Measurements from ENCODE around the gene FHIT. TPM values are rescaled to one million over a fixed set of nuclear protein-coding genes. Genes with fewer than 3 reads are reported as not detected.

Gene FHIT
- total and polyA plus RNA-seq, 2 donors from 2014 or later: 20.2 to 61.2 TPM

DNA sequence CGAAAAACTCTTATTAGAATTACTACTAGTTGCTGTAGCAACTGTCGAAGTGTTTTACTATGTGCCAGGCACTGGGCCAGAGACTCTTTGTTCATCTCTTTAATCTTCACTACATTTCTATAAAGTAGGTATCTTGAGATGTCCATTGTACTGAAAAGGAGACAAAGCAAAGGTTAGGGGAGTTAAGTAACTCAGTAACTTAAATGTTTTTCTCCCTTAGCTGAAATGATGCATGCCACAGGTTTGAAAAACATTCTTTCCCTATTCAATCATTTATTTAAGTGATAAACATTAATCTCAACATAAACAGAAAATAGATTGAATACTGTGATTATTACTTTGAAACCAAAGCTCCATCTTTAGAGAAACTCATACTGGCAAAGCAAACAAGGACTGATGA lies 776.2 kb downstream of the FHIT start:
- Histone ChIP-seq H3K4me1 (ENCODE audit: control insufficient read depth in 2 of 3, insufficient read depth in 2 of 3, low read depth in 1 of 3, low read length in 3 of 3) (no peaks in the 10 kb centered on the region), H3K9me3 (ENCODE audit: control insufficient read depth in 2 of 3, insufficient read depth in 1 of 3, low read length in 3 of 3) (no peaks in the 10 kb centered on the region), H3K4me3 (ENCODE audit: low read length in 3 of 3) (no peak overlapping the region), H3K27me3 (ENCODE audit: control insufficient read depth, insufficient read depth, low read length) (no peaks in the 10 kb centered on the region), H3K27ac (ENCODE audit: low read depth in 2 of 2, low read length in 2 of 2) (no peak overlapping the region), H3K9ac (ENCODE audit: low read length in 3 of 3) (no peak overlapping the region), H3K36me3 (ENCODE audit: control insufficient read depth in 2 of 3, insufficient read depth in 3 of 3, low read length in 3 of 3) (no peaks in the 10 kb centered on the region)
- TF ChIP-seq CTCF (IDR thresholded peaks at IDR 0.05; ENCODE audit: borderline replicate concordance, extremely low read depth, insufficient read depth): no peak
- intact Hi-C loops (cut with DNase I): no loop called here
- DNase-seq (no peak), FAIRE-seq (no peak)

GRCh38 chr3:60469481-60469880 lies 781.8 kb downstream of the FHIT start:
- no peak overlapping the region for H3K9ac ChIP-seq (ENCODE audit: low read length in 3 of 3)
- DNase-seq (no peak), FAIRE-seq (no peak)
- no peaks in the 10 kb centered on the region for H3K4me1 ChIP-seq (ENCODE audit: control insufficient read depth in 2 of 3, insufficient read depth in 2 of 3, low read depth in 1 of 3, low read length in 3 of 3)
- H3K9me3 ChIP-seq (ENCODE audit: control insufficient read depth in 2 of 3, insufficient read depth in 1 of 3, low read length in 3 of 3): no peaks in the 10 kb centered on the region
- no peak overlapping the region for H3K27ac ChIP-seq (ENCODE audit: low read depth in 2 of 2, low read length in 2 of 2)
- intact Hi-C loops (cut with DNase I): no loop called here
- no peak for TF ChIP-seq CTCF (IDR thresholded peaks at IDR 0.05; ENCODE audit: borderline replicate concordance, extremely low read depth, insufficient read depth)
- no peaks in the 10 kb centered on the region for H3K27me3 ChIP-seq (ENCODE audit: control insufficient read depth, insufficient read depth, low read length)
- H3K4me3 ChIP-seq (ENCODE audit: low read length in 3 of 3): no peak overlapping the region
- H3K36me3 ChIP-seq (ENCODE audit: control insufficient read depth in 2 of 3, insufficient read depth in 3 of 3, low read length in 3 of 3): no peaks in the 10 kb centered on the region

DNA sequence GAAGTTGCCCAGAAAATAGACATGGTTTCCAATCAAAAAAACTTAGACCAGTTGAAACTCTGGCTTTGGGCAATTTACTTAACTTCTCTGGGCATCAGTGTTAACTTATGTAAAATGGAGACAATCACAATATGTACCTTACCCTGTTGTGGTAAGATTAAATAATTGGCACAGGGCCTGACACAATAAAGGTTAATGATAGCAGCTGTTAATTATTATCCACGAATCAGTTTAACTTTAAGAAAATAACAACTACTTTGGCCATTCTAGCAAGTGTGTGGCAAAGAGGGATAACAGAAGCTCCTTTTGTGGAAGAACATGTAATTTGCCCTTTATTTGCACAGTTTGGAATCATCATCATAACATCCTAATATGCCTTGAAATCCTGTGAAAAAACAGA lies 787.6 kb downstream of the FHIT start:
- FAIRE-seq: peak; percentile 50
- no peak for TF ChIP-seq CTCF (IDR thresholded peaks at IDR 0.05; ENCODE audit: borderline replicate concordance, extremely low read depth, insufficient read depth)
- Histone ChIP-seq H3K9ac (ENCODE audit: low read length in 3 of 3) (no peak overlapping the region), H3K27ac (ENCODE audit: low read depth in 2 of 2, low read length in 2 of 2) (no peak overlapping the region), H3K4me1 (ENCODE audit: control insufficient read depth in 2 of 3, insufficient read depth in 2 of 3, low read depth in 1 of 3, low read length in 3 of 3) (no peaks in the 10 kb centered on the region), H3K27me3 (ENCODE audit: control insufficient read depth, insufficient read depth, low read length) (no peaks in the 10 kb centered on the region), H3K36me3 (ENCODE audit: control insufficient read depth in 2 of 3, insufficient read depth in 3 of 3, low read length in 3 of 3) (no peaks in the 10 kb centered on the region), H3K4me3 (ENCODE audit: low read length in 3 of 3) (no peak overlapping the region), H3K9me3 (ENCODE audit: control insufficient read depth in 2 of 3, insufficient read depth in 1 of 3, low read length in 3 of 3) (no peaks in the 10 kb centered on the region)
- no peak for DNase-seq
- intact Hi-C loops (cut with DNase I): no loop called here

DNA sequence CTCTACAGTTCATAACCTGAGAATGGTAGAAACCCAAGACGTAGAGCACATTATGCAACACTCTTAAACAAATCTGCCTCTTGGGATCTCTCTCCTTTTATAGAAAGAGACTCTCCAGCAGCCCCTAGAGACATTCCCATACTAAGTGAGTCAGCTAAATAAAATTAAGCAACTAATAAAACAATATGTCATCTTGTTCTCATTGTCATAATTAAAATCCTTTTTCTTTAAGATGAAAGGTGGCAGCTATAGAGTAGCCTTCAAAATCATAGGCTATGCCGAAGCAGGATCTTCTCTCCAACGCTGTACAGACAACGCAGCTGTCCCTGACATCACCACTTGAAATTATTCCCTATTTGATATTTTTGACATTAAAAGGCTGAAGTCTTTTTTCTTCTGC lies 790.0 kb downstream of the FHIT start:
- Histone ChIP-seq H3K9ac (ENCODE audit: low read length in 3 of 3) (no peak overlapping the region), H3K27ac (ENCODE audit: low read depth in 2 of 2, low read length in 2 of 2) (no peak overlapping the region), H3K4me1 (ENCODE audit: control insufficient read depth in 2 of 3, insufficient read depth in 2 of 3, low read depth in 1 of 3, low read length in 3 of 3) (no peaks in the 10 kb centered on the region), H3K9me3 (ENCODE audit: control insufficient read depth in 2 of 3, insufficient read depth in 1 of 3, low read length in 3 of 3) (no peaks in the 10 kb centered on the region), H3K4me3 (ENCODE audit: low read length in 3 of 3) (no peak overlapping the region), H3K27me3 (ENCODE audit: control insufficient read depth, insufficient read depth, low read length) (no peaks in the 10 kb centered on the region), H3K36me3 (ENCODE audit: control insufficient read depth in 2 of 3, insufficient read depth in 3 of 3, low read length in 3 of 3) (no peaks in the 10 kb centered on the region)
- intact Hi-C loops (cut with DNase I): no loop called here
- FAIRE-seq: no peak
- TF ChIP-seq CTCF (IDR thresholded peaks at IDR 0.05; ENCODE audit: borderline replicate concordance, extremely low read depth, insufficient read depth): no peak
- DNase-seq: no peak

Measured in kidney (tissue), 14 donors.